HG03103 (cell line): ENCODE measurements around the gene MAPK4.

ENCODE experiments used
- ATAC-seq: cut with Tn5 transposase; IDR thresholded peaks from one replicate; pipeline ENCODE4 v1.9.1; 2021; ENCODE audit warnings: low read depth; ENCODE audit not compliant: unreplicated experiment

Gene MAPK4

GRCh38 chr18:50622320-50622719 is 62.4 kb downstream of the MAPK4 start:
- ATAC-seq, result no peak

GRCh38 chr18:50622865-50623393 is 63.0 kb downstream of the MAPK4 start:
- no peak for ATAC-seq

- no peak for ATAC-seq
Observed at GRCh38 chr18:50623694-50624352, 63.9 kb downstream of the MAPK4 start.

- no peak for ATAC-seq
Observed at GRCh38 chr18:50624981-50625380, 65.1 kb downstream of the MAPK4 start.

- ATAC-seq, result no peak
Observed at GRCh38 chr18:50626317-50626716, 66.4 kb downstream of the MAPK4 start.

- ATAC-seq, result no peak
Observed at GRCh38 chr18:50627594-50628532, 68.0 kb downstream of the MAPK4 start.

- ATAC-seq, result no peak
Observed at GRCh38 chr18:50628533-50628905, 68.6 kb downstream of the MAPK4 start.

- no peak for ATAC-seq
Observed at GRCh38 chr18:50629148-50629631, 69.3 kb downstream of the MAPK4 start.

GRCh38 chr18:50630895-50631294 is 71.0 kb downstream of the MAPK4 start:
- ATAC-seq, result no peak

- no peak for ATAC-seq
Observed at GRCh38 chr18:50632895-50633515, 73.1 kb downstream of the MAPK4 start.

GRCh38 chr18:50633992-50634391 is 74.1 kb downstream of the MAPK4 start:
- ATAC-seq, result no peak

- ATAC-seq, result no peak
Observed at GRCh38 chr18:50636366-50637057, 76.6 kb downstream of the MAPK4 start.

- ATAC-seq, result no peak
Observed at GRCh38 chr18:50638016-50638883, 78.4 kb downstream of the MAPK4 start.

GRCh38 chr18:50638884-50639420 is 79.1 kb downstream of the MAPK4 start:
- ATAC-seq, result no peak

- no peak for ATAC-seq
Observed at GRCh38 chr18:50639711-50640110, 79.8 kb downstream of the MAPK4 start.

- no peak for ATAC-seq
Observed at GRCh38 chr18:50642439-50642838, 82.6 kb downstream of the MAPK4 start.

GRCh38 chr18:50644146-50644545 is 84.3 kb downstream of the MAPK4 start:
- no peak for ATAC-seq

GRCh38 chr18:50644807-50645206 is 84.9 kb downstream of the MAPK4 start:
- ATAC-seq, result no peak

- no peak for ATAC-seq
Observed at GRCh38 chr18:50647237-50647636, 87.3 kb downstream of the MAPK4 start.
